HG02642 (cell line): ENCODE results near the gene VTI1A.

Experiments used
- ATAC-seq: cut with Tn5 transposase; IDR thresholded peaks from one replicate; pipeline ENCODE4 v1.9.1; 2021; ENCODE audit warnings: mild to moderate bottlenecking; ENCODE audit not compliant: unreplicated experiment, poor library complexity

The VTI1A gene

GRCh38 chr10:112816891-112817290 lies 369.9 kb downstream of the VTI1A start:
- ATAC-seq, result no peak

GRCh38 chr10:112817981-112818777 lies 371.2 kb downstream of the VTI1A start:
- ATAC-seq, result no peak

- ATAC-seq, result no peak
Observed at GRCh38 chr10:112819231-112819630, 372.2 kb downstream of the VTI1A start.

- ATAC-seq, result no peak
Observed at GRCh38 chr10:112820320-112820719, 373.3 kb downstream of the VTI1A start.

GRCh38 chr10:112821038-112821437 lies 374.0 kb downstream of the VTI1A start:
- ATAC-seq, result no peak

- no peak for ATAC-seq
Observed at GRCh38 chr10:112821663-112822062, 374.6 kb downstream of the VTI1A start.

GRCh38 chr10:112823007-112823406 lies 376.0 kb downstream of the VTI1A start:
- no peak for ATAC-seq

- ATAC-seq, result no peak
Observed at GRCh38 chr10:112823604-112824003, 376.6 kb downstream of the VTI1A start.

GRCh38 chr10:112826018-112826697 lies 379.1 kb downstream of the VTI1A start:
- ATAC-seq, result no peak

GRCh38 chr10:112827086-112827485 lies 380.1 kb downstream of the VTI1A start:
- ATAC-seq, result no peak

- no peak for ATAC-seq
Observed at GRCh38 chr10:112827951-112828350, 380.9 kb downstream of the VTI1A start.

- ATAC-seq, result no peak
Observed at GRCh38 chr10:112831859-112832258, 384.8 kb downstream of the VTI1A start.

- ATAC-seq, result no peak
Observed at GRCh38 chr10:112832361-112832878, 385.4 kb downstream of the VTI1A start.

- no peak for ATAC-seq
Observed at GRCh38 chr10:112832959-112833358, 385.9 kb downstream of the VTI1A start.

GRCh38 chr10:112834751-112835181 lies 387.8 kb downstream of the VTI1A start:
- no peak for ATAC-seq

- ATAC-seq, result no peak
Observed at GRCh38 chr10:112835217-112835715, 388.3 kb downstream of the VTI1A start.

GRCh38 chr10:112835944-112836451 lies 389.0 kb downstream of the VTI1A start:
- no peak for ATAC-seq

GRCh38 chr10:112838784-112839481 lies 391.9 kb downstream of the VTI1A start:
- ATAC-seq, result no peak

- ATAC-seq, result no peak
Observed at GRCh38 chr10:112839928-112840654, 393.1 kb downstream of the VTI1A start.

- no peak for ATAC-seq
Observed at GRCh38 chr10:112841549-112841948, 394.5 kb downstream of the VTI1A start.
